Caco-2 (cell line): ENCODE measurements around the gene ANTXRL. TPM values are rescaled to one million over a fixed set of nuclear protein-coding genes. Genes with fewer than 3 reads are reported as not detected.
A peak's percentile ranks its signal among the peaks of the same experiment; 100 is the strongest.
"Not testable (repeated sequence)": the region's sequence is repeated elsewhere in the genome, so short reads cannot be mapped to it uniquely, and the experiment has no call there.

Experiments used
- BruUV-seq: library from RNA; stranded (reverse); fragments of 400-500 nt; replicated peaks from 2 replicates; lab custom pipeline; 2021; lab: Mats Ljungman, UMichigan
- CTCF ChIA-PET: fragments of 300-600 bp; sonication (Branson Sonifier 250); formaldehyde crosslinking; loops from one replicate; lab custom pipeline; 2022; ENCODE audit warnings: antibody characterized with exemption; lab: Charles Lee
- POLR2A ChIA-PET: fragments of 300-600 bp; sonication (Branson Sonifier 250); formaldehyde crosslinking; loops from one replicate; lab custom pipeline; 2022; ENCODE audit warnings: antibody characterized with exemption; lab: Charles Lee
- DNase-seq, 2 experiments: peaks; one replicate each; pipeline versions ENCODE4 v3.0.0 to v3.0.0-alpha.2; 2020 to 2022
- H3K27me3 ChIP-seq: replicated peaks from 2 replicates; pipeline ENCODE4 v1.6.0; 2011; ENCODE audit warnings: low read length; ENCODE audit not compliant: control insufficient read depth, insufficient read depth
- H3K36me3 ChIP-seq: 2 replicates; pipeline ENCODE4 v1.5.1; 2011; ENCODE audit warnings: low read length; ENCODE audit not compliant: control insufficient read depth, insufficient read depth
- H3K4me1 ChIP-seq: fragments of 250-450 bp; sonication (Bioruptor Pico); 2 replicates; pipeline ENCODE4 v1.5.1; 2020; ENCODE audit warnings: mild to moderate bottlenecking
- H3K4me3 ChIP-seq: 2 replicates; pipeline ENCODE4 v1.5.1; 2011; ENCODE audit warnings: low read depth, mild to moderate bottlenecking, control low read depth, low read length
- H3K9me3 ChIP-seq: fragments of 250-450 bp; sonication (Bioruptor Pico); 2 replicates; pipeline ENCODE4 v1.5.1; 2020; ENCODE audit warnings: mild to moderate bottlenecking, moderate library complexity
- H3K27ac Mint-ChIP-seq: one replicate; pipeline ENCODE4 v1.8.0; 2022; ENCODE audit warnings: mixed read lengths; ENCODE audit not compliant: unreplicated experiment
- H3K27me3 Mint-ChIP-seq: one replicate; pipeline ENCODE4 v1.8.0; 2022; ENCODE audit warnings: mixed read lengths; ENCODE audit not compliant: insufficient read depth, unreplicated experiment
- H3K36me3 Mint-ChIP-seq: one replicate; pipeline ENCODE4 v1.8.0; 2022; ENCODE audit warnings: mild to moderate bottlenecking, mixed read lengths; ENCODE audit not compliant: insufficient read depth, unreplicated experiment
- H3K4me1 Mint-ChIP-seq: one replicate; pipeline ENCODE4 v1.8.0; 2022; ENCODE audit warnings: low read depth, mixed read lengths; ENCODE audit not compliant: unreplicated experiment
- H3K4me3 Mint-ChIP-seq: one replicate; pipeline ENCODE4 v1.8.0; 2022; ENCODE audit warnings: mild to moderate bottlenecking, moderate library complexity, mixed read lengths; ENCODE audit not compliant: unreplicated experiment
- H3K9me3 Mint-ChIP-seq: one replicate; pipeline ENCODE4 v1.8.0; 2022; ENCODE audit warnings: mixed read lengths; ENCODE audit not compliant: unreplicated experiment
- intact Hi-C: fragments of 100-400 bp; cut with micrococcal nuclease; formaldehyde crosslinking; loops from one replicate; pipeline ENCODE4 v1.10.0; 2022; ENCODE audit not compliant: unreplicated experiment
- total RNA-seq: library from RNA; stranded (reverse); gene quantifications from 2 replicates; pipeline ENCODE4 v1.2.3, GENCODE V29; 2022
- TF ChIP-seq, protein P1 (sequence below), 2 experiments: fragments of 200-600 bp in 1 of 2; IDR thresholded peaks; 1 replicate in 1 of 2; 2 replicates in 1 of 2; pipeline versions ENCODE4 v1.5.1 to v1.8.0; 2011 to 2022; ENCODE audit warnings: antibody characterized with exemption in 1 of 2, control low read depth in 1 of 2, inconsistent platforms in 1 of 2, low read depth in 1 of 2, low read length in 1 of 2, mild to moderate bottlenecking in 1 of 2, moderate library complexity in 1 of 2; ENCODE audit not compliant: insufficient read depth in 1 of 2, severe bottlenecking in 1 of 2, unreplicated experiment in 1 of 2

The ANTXRL gene
- total RNA-seq, 1 experiment from 2014 or later: not detected

DNA sequence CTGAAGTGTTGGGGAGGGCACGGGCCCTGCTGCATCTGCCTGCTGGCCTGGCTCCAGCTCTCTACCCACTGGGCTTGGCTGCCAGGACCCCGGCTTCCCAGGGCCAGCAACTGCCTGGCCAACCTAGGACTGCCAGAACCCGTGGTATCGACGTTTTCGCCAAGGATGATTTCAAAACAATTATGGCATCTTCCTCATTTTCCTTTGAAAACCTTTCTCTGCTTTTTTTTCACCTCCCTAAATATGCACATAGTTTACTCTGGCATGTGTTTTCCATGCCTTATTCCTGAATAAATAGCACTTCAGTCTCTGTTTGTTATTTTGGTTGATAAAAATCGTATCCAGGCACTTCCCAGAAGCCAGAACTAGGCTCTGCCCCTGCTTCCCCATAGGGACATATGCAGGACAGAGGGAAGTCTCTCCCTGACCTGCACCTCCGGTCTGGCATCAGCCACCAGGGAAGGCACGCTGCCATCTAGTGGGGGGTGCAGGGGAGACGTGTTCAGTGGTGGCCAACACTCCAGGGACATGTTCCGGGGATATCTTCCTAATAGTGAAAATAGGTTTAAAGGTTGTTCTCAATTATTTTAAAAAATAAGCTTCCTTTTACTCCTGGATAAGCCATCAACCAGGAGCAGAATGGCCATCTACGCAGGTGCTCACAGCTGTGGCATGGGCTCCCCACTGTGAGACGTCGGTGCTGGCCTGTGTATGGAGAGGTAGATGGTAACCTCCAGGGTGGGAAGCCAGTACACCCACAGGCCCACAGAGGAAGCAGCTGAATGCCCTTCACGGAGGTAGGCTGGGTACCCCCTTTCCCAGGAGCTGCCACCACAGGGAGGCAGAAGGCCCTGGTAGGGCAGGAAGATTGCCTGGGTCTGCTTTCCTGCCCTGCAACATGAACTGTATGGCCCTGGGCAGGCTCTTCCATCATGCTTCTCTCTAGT is 30.7 kb upstream of the ANTXRL start:
- Mint-ChIP-seq H3K4me3 (no peak overlapping the region), H3K27ac (no peak overlapping the region), H3K4me1 (peaks cover 7% of the 10 kb centered on the region), H3K9me3 (no peaks in the 10 kb centered on the region), H3K36me3 (no peaks in the 10 kb centered on the region), H3K27me3 (peaks cover 4% of the 10 kb centered on the region)
- no TSS peak for BruUV-seq
- intact Hi-C loops: no loop called here
- H3K27me3 ChIP-seq: no peaks in the 10 kb centered on the region
- POLR2A ChIA-PET: no interaction called here
- H3K4me3 ChIP-seq: no peak overlapping the region
- CTCF ChIA-PET: interaction anchor here (0.6 to 0.9 kb wide), 2 partner anchors 27 to 221 kb away, joined by 3 read pairs; no protein-coding TSS in a partner anchor
- H3K9me3 ChIP-seq: no peaks in the 10 kb centered on the region
- H3K36me3 ChIP-seq: no peaks in the 10 kb centered on the region
- H3K4me1 ChIP-seq: peaks cover 4% of the 10 kb centered on the region; the same call in 1 of the 2 replicates
- peak; percentile 82 to 90 for DNase-seq
- TF ChIP-seq, protein P1, sequence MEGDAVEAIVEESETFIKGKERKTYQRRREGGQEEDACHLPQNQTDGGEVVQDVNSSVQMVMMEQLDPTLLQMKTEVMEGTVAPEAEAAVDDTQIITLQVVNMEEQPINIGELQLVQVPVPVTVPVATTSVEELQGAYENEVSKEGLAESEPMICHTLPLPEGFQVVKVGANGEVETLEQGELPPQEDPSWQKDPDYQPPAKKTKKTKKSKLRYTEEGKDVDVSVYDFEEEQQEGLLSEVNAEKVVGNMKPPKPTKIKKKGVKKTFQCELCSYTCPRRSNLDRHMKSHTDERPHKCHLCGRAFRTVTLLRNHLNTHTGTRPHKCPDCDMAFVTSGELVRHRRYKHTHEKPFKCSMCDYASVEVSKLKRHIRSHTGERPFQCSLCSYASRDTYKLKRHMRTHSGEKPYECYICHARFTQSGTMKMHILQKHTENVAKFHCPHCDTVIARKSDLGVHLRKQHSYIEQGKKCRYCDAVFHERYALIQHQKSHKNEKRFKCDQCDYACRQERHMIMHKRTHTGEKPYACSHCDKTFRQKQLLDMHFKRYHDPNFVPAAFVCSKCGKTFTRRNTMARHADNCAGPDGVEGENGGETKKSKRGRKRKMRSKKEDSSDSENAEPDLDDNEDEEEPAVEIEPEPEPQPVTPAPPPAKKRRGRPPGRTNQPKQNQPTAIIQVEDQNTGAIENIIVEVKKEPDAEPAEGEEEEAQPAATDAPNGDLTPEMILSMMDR (IDR thresholded peaks at IDR 0.05; ENCODE audit: insufficient read depth in 1 of 2, low read depth in 1 of 2, low read length in 1 of 2, severe bottlenecking in 1 of 2, unreplicated experiment in 1 of 2): peak; percentile 87 to 97

GRCh38 chr10:46257099-46257498 is 29.7 kb upstream of the ANTXRL start:
- CTCF ChIA-PET: no interaction called here
- no TSS peak for BruUV-seq

DNA sequence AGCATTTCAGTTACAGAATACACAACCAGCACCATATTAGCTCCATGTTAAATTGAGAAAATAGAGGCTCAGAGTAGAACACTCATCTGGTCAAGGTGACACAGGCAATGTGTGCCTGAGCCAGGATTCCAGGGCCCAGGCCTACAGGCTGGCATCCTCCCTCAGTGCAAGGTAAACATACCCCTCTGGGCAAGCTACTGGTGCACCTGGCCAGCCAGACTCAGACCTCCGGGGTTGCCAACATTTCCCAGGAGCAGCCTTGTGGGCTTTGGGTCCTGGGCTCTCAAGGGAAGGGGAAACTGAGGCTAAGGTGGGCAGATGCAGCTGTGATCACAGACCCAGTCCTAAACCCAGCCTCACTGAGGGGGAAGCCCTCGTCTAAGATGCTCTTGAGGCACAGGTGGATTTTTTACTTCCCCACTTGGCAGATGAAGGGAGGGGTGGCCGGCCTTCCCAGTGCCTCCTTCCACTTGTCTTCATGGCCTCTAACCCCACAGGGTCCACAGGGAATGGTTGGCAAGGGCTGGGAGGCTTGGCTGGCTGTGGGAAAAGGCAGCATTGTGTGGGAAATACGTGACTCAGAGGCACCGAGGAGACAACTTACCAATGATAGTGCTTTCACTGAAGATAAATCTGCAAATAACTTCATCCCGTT is 23.8 kb upstream of the ANTXRL start:
- H3K36me3 ChIP-seq, H3K4me3 Mint-ChIP-seq, H3K9me3 ChIP-seq, DNase-seq, H3K36me3 Mint-ChIP-seq, H3K27me3 ChIP-seq, BruUV-seq, POLR2A ChIA-PET, H3K27me3 Mint-ChIP-seq, H3K27ac Mint-ChIP-seq, H3K9me3 Mint-ChIP-seq, H3K4me1 Mint-ChIP-seq, H3K4me3 ChIP-seq, intact Hi-C loops, CTCF ChIA-PET, H3K4me1 ChIP-seq: not testable (repeated sequence)

More at GRCh38 chr10:46257099-46257498, 29.7 kb upstream of the ANTXRL start:
- Mint-ChIP-seq H3K27ac (no peak overlapping the region), H3K4me1 (peaks cover 7% of the 10 kb centered on the region), H3K9me3 (no peaks in the 10 kb centered on the region), H3K36me3 (no peaks in the 10 kb centered on the region), H3K27me3 (peaks cover 4% of the 10 kb centered on the region), H3K4me3 (no peak overlapping the region)
- POLR2A ChIA-PET: no interaction called here
- no peak overlapping the region for H3K4me3 ChIP-seq
- H3K4me1 ChIP-seq: peaks cover 4% of the 10 kb centered on the region; the same call in 1 of the 2 replicates
- no peaks in the 10 kb centered on the region for H3K27me3 ChIP-seq
- H3K36me3 ChIP-seq: no peaks in the 10 kb centered on the region
- H3K9me3 ChIP-seq: no peaks in the 10 kb centered on the region
- TF ChIP-seq, protein P1 (IDR thresholded peaks at IDR 0.05; ENCODE audit: insufficient read depth in 1 of 2, low read depth in 1 of 2, low read length in 1 of 2, severe bottlenecking in 1 of 2, unreplicated experiment in 1 of 2): no peak
- DNase-seq: no peak
- intact Hi-C loops: no loop called here
